Osteoblast (primary cell): ENCODE measurements around the gene TAL1. TPM values are rescaled to one million over a fixed set of nuclear protein-coding genes. Genes with fewer than 3 reads are reported as not detected.
A peak's percentile ranks its signal among the peaks of the same experiment; 100 is the strongest.

Experiments
- DNase-seq: peaks from one replicate; pipeline ENCODE4 v3.0.0; 2011; ENCODE audit warnings: low spot score, mixed read lengths; ENCODE audit not compliant: insufficient read length; ENCODE audit errors: missing footprints
- H2AFZ ChIP-seq: 2 replicates; pipeline ENCODE4 v1.6.0; 2011; ENCODE audit warnings: mild to moderate bottlenecking, low read length
- H3K27ac ChIP-seq: 2 replicates; pipeline ENCODE4 v1.5.1; 2011; ENCODE audit warnings: mild to moderate bottlenecking, low read depth, low read length, moderate library complexity
- H3K27me3 ChIP-seq: 2 replicates; pipeline ENCODE4 v1.6.0; 2012; ENCODE audit warnings: mild to moderate bottlenecking, control low read depth, inconsistent platforms, low read length, moderate library complexity; ENCODE audit not compliant: insufficient read depth
- H3K36me3 ChIP-seq: 2 replicates; pipeline ENCODE4 v1.5.1; 2011; ENCODE audit warnings: mild to moderate bottlenecking, low read length, control low read depth, moderate library complexity; ENCODE audit not compliant: insufficient read depth
- H3K4me1 ChIP-seq: 2 replicates; pipeline ENCODE4 v1.5.1; 2011; ENCODE audit warnings: mild to moderate bottlenecking, low read length, control low read depth, moderate library complexity; ENCODE audit not compliant: insufficient read depth
- H3K4me2 ChIP-seq: 2 replicates; pipeline ENCODE4 v1.6.0; 2011; ENCODE audit warnings: mild to moderate bottlenecking, low read length; ENCODE audit not compliant: insufficient read depth
- H3K4me3 ChIP-seq: fragments of 200-600 bp; sonication (generic); 3 replicates; pipeline ENCODE4 v1.5.1; 2012; ENCODE audit warnings: mild to moderate bottlenecking, low read length, inconsistent platforms; ENCODE audit not compliant: insufficient read depth
- H3K79me2 ChIP-seq: 2 replicates; pipeline ENCODE4 v1.6.0; 2012; ENCODE audit warnings: mild to moderate bottlenecking, low read length, control low read depth, inconsistent platforms; ENCODE audit not compliant: insufficient read depth
- H3K9me3 ChIP-seq: 2 replicates; pipeline ENCODE4 v1.5.1; 2011; ENCODE audit warnings: low read depth, low read length, control low read depth
- H4K20me1 ChIP-seq: 2 replicates; pipeline ENCODE4 v1.6.0; 2012; ENCODE audit warnings: mild to moderate bottlenecking, low read length, control low read depth; ENCODE audit not compliant: insufficient read depth
- total RNA-seq: library from RNA; depleted of rRNA; stranded (reverse); fragments of >200 nt; gene quantifications from 2 replicates; pipeline ENCODE4 v1.2.3, GENCODE V29; 2012
- TF ChIP-seq, protein P1 (sequence below): IDR thresholded peaks from 2 replicates; pipeline ENCODE4 v1.5.1; 2011; ENCODE audit warnings: mild to moderate bottlenecking, low read depth, low read length, moderate library complexity; ENCODE audit errors: extremely low read depth

TAL1 gene
- total RNA-seq, 1 donor: not detected

- Histone ChIP-seq H3K4me1 (peaks cover 8% of the 10 kb centered on the region), H2AFZ (no peak overlapping the region)
Observed at GRCh38 chr1:47187926-47188250, 44.1 kb downstream of the TAL1 start.

DNA sequence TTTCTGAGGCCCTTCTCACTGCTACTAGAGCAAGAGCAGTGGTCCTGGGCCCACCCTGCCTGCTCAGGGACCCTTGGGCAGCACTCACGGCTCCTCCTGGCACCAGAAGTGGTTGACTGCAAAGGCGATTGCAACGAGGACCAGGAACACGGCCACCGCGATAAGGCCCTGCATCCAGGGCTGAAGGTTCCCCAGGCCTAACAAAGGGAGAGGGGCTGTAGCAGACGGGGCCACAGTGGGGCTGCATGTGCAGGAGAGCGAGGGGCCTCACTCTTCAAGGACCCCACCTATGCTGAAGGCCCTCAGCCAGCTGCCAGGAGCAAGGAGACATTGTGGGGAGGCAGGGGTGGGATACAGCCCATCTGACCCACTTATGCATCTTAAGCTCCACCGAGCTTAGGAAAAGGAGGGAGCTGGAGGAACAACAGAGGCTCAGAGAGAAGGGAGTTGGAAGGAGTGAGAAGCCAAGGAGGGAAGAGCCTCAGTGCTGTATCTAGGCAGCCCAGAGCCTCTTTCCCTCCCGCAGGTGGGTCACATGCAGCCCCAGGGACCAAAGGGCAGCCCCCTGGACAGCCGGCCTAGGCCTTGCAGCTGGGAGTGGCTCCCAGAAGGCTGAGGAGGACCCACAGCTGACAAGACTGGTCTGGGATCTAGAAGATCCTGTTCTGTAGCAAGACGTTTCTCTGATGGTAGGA is 44.6 kb downstream of the TAL1 start:
- no peak overlapping the region for H3K27ac ChIP-seq
- DNase-seq: peak; percentile 70
- H3K9me3 ChIP-seq: no peaks in the 10 kb centered on the region
- TF ChIP-seq, protein P1, sequence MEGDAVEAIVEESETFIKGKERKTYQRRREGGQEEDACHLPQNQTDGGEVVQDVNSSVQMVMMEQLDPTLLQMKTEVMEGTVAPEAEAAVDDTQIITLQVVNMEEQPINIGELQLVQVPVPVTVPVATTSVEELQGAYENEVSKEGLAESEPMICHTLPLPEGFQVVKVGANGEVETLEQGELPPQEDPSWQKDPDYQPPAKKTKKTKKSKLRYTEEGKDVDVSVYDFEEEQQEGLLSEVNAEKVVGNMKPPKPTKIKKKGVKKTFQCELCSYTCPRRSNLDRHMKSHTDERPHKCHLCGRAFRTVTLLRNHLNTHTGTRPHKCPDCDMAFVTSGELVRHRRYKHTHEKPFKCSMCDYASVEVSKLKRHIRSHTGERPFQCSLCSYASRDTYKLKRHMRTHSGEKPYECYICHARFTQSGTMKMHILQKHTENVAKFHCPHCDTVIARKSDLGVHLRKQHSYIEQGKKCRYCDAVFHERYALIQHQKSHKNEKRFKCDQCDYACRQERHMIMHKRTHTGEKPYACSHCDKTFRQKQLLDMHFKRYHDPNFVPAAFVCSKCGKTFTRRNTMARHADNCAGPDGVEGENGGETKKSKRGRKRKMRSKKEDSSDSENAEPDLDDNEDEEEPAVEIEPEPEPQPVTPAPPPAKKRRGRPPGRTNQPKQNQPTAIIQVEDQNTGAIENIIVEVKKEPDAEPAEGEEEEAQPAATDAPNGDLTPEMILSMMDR: no peak
- peaks cover 8% of the 10 kb centered on the region for H3K4me1 ChIP-seq
- H3K27me3 ChIP-seq: no peaks in the 10 kb centered on the region
- H3K4me3 ChIP-seq: no peak overlapping the region
- no peak overlapping the region for H3K4me2 ChIP-seq
- H4K20me1 ChIP-seq: no peaks in the 10 kb centered on the region
- no peak overlapping the region for H2AFZ ChIP-seq
- H3K36me3 ChIP-seq: no peaks in the 10 kb centered on the region
- no peaks in the 10 kb centered on the region for H3K79me2 ChIP-seq

More at GRCh38 chr1:47187926-47188250, 44.1 kb downstream of the TAL1 start:
- H3K27ac ChIP-seq: no peak overlapping the region
- no peaks in the 10 kb centered on the region for H3K79me2 ChIP-seq
- no peaks in the 10 kb centered on the region for H3K9me3 ChIP-seq
- no peaks in the 10 kb centered on the region for H3K27me3 ChIP-seq
- DNase-seq: no peak
- no peaks in the 10 kb centered on the region for H3K36me3 ChIP-seq
- H3K4me3 ChIP-seq: no peak overlapping the region
- H4K20me1 ChIP-seq: no peaks in the 10 kb centered on the region
- H3K4me2 ChIP-seq: no peak overlapping the region
- TF ChIP-seq, protein P1: no peak

GRCh38 chr1:47186267-47187185 is 45.5 kb downstream of the TAL1 start:
- H3K4me1 ChIP-seq: peaks cover 10% of the 10 kb centered on the region
- no peaks in the 10 kb centered on the region for H3K9me3 ChIP-seq
- H3K79me2 ChIP-seq: no peaks in the 10 kb centered on the region
- no peak overlapping the region for H3K4me2 ChIP-seq
- H4K20me1 ChIP-seq: no peaks in the 10 kb centered on the region
- no peak overlapping the region for H3K27ac ChIP-seq
- no peaks in the 10 kb centered on the region for H3K27me3 ChIP-seq
- peak; percentile 57 for DNase-seq
- H3K36me3 ChIP-seq: no peaks in the 10 kb centered on the region
- H3K4me3 ChIP-seq: no peak overlapping the region
- TF ChIP-seq, protein P1: no peak
- H2AFZ ChIP-seq: no peak overlapping the region
